GM12878 (cell line): ENCODE results near the gene MAPKAPK3. TPM values are rescaled to one million over a fixed set of nuclear protein-coding genes. Genes with fewer than 3 reads are reported as not detected.

Experiments
- ATAC-seq: fragments of 200-7000 bp; cut with Tn5 transposase; 3 replicates; pipeline ENCODE4 v1.9.1; 2020; ENCODE audit warnings: mild to moderate bottlenecking, moderate library complexity
- BruUV-seq: library from RNA; stranded (reverse); fragments of 400-500 nt; replicated peaks from 2 replicates; lab custom pipeline; 2021; lab: Mats Ljungman, UMichigan
- CTCF ChIA-PET: fragments of 300-600 bp; sonication (Branson Sonifier 250); formaldehyde crosslinking; extraction: SDS; loops from one replicate; lab custom pipeline; 2021; ENCODE audit warnings: inconsistent platforms; lab: Yijun Ruan, JAX
- POLR2A ChIA-PET: fragments of 350-600 bp; formaldehyde crosslinking; extraction: SDS; loops from one replicate; lab custom pipeline; 2021; ENCODE audit warnings: inconsistent platforms; lab: Charles Lee
- RAD21 ChIA-PET: fragments of 300-600 bp; sonication (Branson Sonifier 250); formaldehyde crosslinking; loops from one replicate; lab custom pipeline; 2023; ENCODE audit warnings: antibody characterized with exemption; ENCODE audit not compliant: unreplicated experiment; lab: Charles Lee
- SMC1A ChIA-PET: fragments of 300-600 bp; sonication (Branson Sonifier 250); formaldehyde crosslinking; loops from one replicate; lab custom pipeline; 2023; ENCODE audit not compliant: unreplicated experiment, uncharacterized antibody; lab: Charles Lee
- DNase-seq: peaks from one replicate; pipeline ENCODE4 v3.0.0-alpha.2; 2011; ENCODE audit warnings: low read depth, low spot score
- FAIRE-seq: peaks from 3 replicates; lab custom pipeline; 2011; peaks lifted over from hg19 to GRCh38; lab: Jason Lieb, UNC
- H2AFZ ChIP-seq: 2 replicates; pipeline ENCODE4 v1.6.0; 2011; ENCODE audit warnings: low read depth, low read length, control low read depth; ENCODE audit not compliant: control insufficient read depth
- H3K27ac ChIP-seq: 2 replicates; pipeline ENCODE4 v1.5.1; 2011; ENCODE audit warnings: control low read depth; ENCODE audit not compliant: control insufficient read depth, insufficient read depth
- H3K27me3 ChIP-seq, 2 experiments: replicated peaks in 1 of 2; 2 replicates each; pipeline versions ENCODE4 v1.6.0 to v1.6.1; 2011; ENCODE audit warnings: low read length in 1 of 2; ENCODE audit not compliant: control insufficient read depth in 2 of 2, insufficient read depth in 2 of 2
- H3K36me3 ChIP-seq, 2 experiments: 2 replicates each; pipeline ENCODE4 v1.5.1; 2011; ENCODE audit warnings: low read length in 1 of 2; ENCODE audit not compliant: control insufficient read depth in 2 of 2, insufficient read depth in 2 of 2
- H3K4me1 ChIP-seq: 2 replicates; pipeline ENCODE4 v1.6.1; 2011; ENCODE audit warnings: mild to moderate bottlenecking, low read length, moderate library complexity, mixed read lengths; ENCODE audit not compliant: control insufficient read depth, insufficient read depth
- H3K4me2 ChIP-seq: 2 replicates; pipeline ENCODE4 v1.6.0; 2011; ENCODE audit warnings: control low read depth; ENCODE audit not compliant: control insufficient read depth, insufficient read depth
- H3K4me3 ChIP-seq: fragments of 200-600 bp; sonication (generic); 2 replicates; pipeline ENCODE4 v1.5.1; 2016
- H3K79me2 ChIP-seq: 2 replicates; pipeline ENCODE4 v1.6.0; 2011; ENCODE audit warnings: low read length; ENCODE audit not compliant: control insufficient read depth, insufficient read depth
- H3K9ac ChIP-seq: 2 replicates; pipeline ENCODE4 v1.8.0; 2011; ENCODE audit warnings: low read length, control low read depth, mixed read lengths; ENCODE audit not compliant: control insufficient read depth, insufficient read depth
- H3K9me3 ChIP-seq: replicated peaks from 3 replicates; pipeline ENCODE4 v1.5.1; 2011; ENCODE audit warnings: mild to moderate bottlenecking, low read length; ENCODE audit not compliant: control insufficient read depth, insufficient read depth
- H4K20me1 ChIP-seq: 2 replicates; pipeline ENCODE4 v1.6.0; 2011; ENCODE audit not compliant: control insufficient read depth, insufficient read depth
- CBX3 ChIP-seq: fragments of 200-600 bp; sonication (generic); IDR thresholded peaks from 2 replicates; pipeline ENCODE4 v1.6.1; 2016; ENCODE audit warnings: low read depth, borderline replicate concordance
- CEBPB ChIP-seq, 2 experiments: fragments of 150-350 bp in 1 of 2; IDR thresholded peaks; 2 replicates each; pipeline ENCODE4 v1.6.1; 2012 to 2014; ENCODE audit warnings: low read depth in 2 of 2, low read length in 2 of 2, borderline replicate concordance in 1 of 2, inconsistent platforms in 1 of 2
- CTCF ChIP-seq, 3 experiments: IDR thresholded peaks in 2 of 3; conservative IDR thresholded peaks in 1 of 3; 2 replicates each; pipeline ENCODE4 v1.5.1; 2011; ENCODE audit warnings: low read depth in 3 of 3, low read length in 3 of 3, mild to moderate bottlenecking in 3 of 3, control low read depth in 2 of 3, moderate library complexity in 2 of 3, inconsistent platforms in 1 of 3, mixed read lengths in 1 of 3; ENCODE audit not compliant: control insufficient read depth in 2 of 3, insufficient read depth in 1 of 3; ENCODE audit errors: extremely low read depth in 1 of 3
- E2F4 ChIP-seq: IDR thresholded peaks from 2 replicates; pipeline ENCODE4 v1.6.1; 2012; ENCODE audit warnings: low read depth, low read length, improper control_type of control experiment
- KAT2A ChIP-seq: conservative IDR thresholded peaks from 2 replicates; pipeline ENCODE4 v1.6.1; 2011; ENCODE audit warnings: low read depth, low read length; ENCODE audit not compliant: control insufficient read depth
- MEF2B ChIP-seq: fragments of 450-650 bp; IDR thresholded peaks from 2 replicates; pipeline ENCODE4 v1.6.1; 2018; ENCODE audit warnings: mild to moderate bottlenecking, moderate library complexity; ENCODE audit not compliant: partially characterized antibody, poor library complexity, severe bottlenecking
- MYC ChIP-seq: IDR thresholded peaks from 2 replicates; pipeline ENCODE4 v1.6.1; 2011; ENCODE audit warnings: mild to moderate bottlenecking, low read length, moderate library complexity, inconsistent platforms; ENCODE audit not compliant: insufficient read depth, insufficient replicate concordance, insufficient read length, severe bottlenecking
- NFXL1 ChIP-seq: fragments of 450-650 bp; IDR thresholded peaks from 2 replicates; pipeline ENCODE4 v1.6.1; 2017; ENCODE audit warnings: antibody characterized with exemption, mild to moderate bottlenecking, borderline replicate concordance
- NR2F1 ChIP-seq: fragments of 450-650 bp; conservative IDR thresholded peaks from 2 replicates; pipeline ENCODE4 v1.6.1; 2017; ENCODE audit warnings: mild to moderate bottlenecking
- PAX8 ChIP-seq: fragments of 450-650 bp; IDR thresholded peaks from 2 replicates; pipeline ENCODE4 v1.6.1; 2017; ENCODE audit warnings: mild to moderate bottlenecking, moderate library complexity
- RAD21 ChIP-seq: IDR thresholded peaks from 2 replicates; pipeline ENCODE4 v1.6.1; 2011; ENCODE audit warnings: mild to moderate bottlenecking, low read depth, low read length, moderate library complexity; ENCODE audit not compliant: insufficient read depth
- SMC3 ChIP-seq: IDR thresholded peaks from 2 replicates; pipeline ENCODE4 v1.6.1; 2011; ENCODE audit warnings: low read length, improper control_type of control experiment, borderline replicate concordance
- SUPT20H ChIP-seq: IDR thresholded peaks from 2 replicates; pipeline ENCODE4 v1.6.1; 2011; ENCODE audit warnings: low read depth, mild to moderate bottlenecking, low read length, moderate library complexity, borderline replicate concordance; ENCODE audit not compliant: control insufficient read depth
- YY1 ChIP-seq: IDR thresholded peaks from 2 replicates; pipeline ENCODE4 v1.6.1; 2011; ENCODE audit warnings: low read depth, mild to moderate bottlenecking, low read length
- ZNF217 ChIP-seq: fragments of 450-650 bp; IDR thresholded peaks from 2 replicates; pipeline ENCODE4 v1.6.1; 2017; ENCODE audit warnings: antibody characterized with exemption, mild to moderate bottlenecking
- WGBS: methylation state at CpG from one replicate; pipeline ENCODE4 v1.1.6; 2016; ENCODE audit warnings: low lambda C conversion rate; ENCODE audit not compliant: insufficient replicate concordance, insufficient coverage; ENCODE audit errors: missing lambda C conversion rate; 5-methylcytosine and 5-hydroxymethylcytosine counted together
- in situ Hi-C: fragments of 300-500 bp; cut with MboI; formaldehyde crosslinking; loops from 9 replicates; pipeline ENCODE4 v1.14.3; 2018; ENCODE audit warnings: mixed read lengths
- intact Hi-C: fragments of 100-400 bp; cut with micrococcal nuclease; formaldehyde crosslinking; loops from one replicate; pipeline ENCODE4 v1.14.2; 2022; ENCODE audit not compliant: unreplicated experiment
- polyA plus RNA-seq, 11 experiments: library from polyadenylated mRNA; depleted of rRNA in 4 of 11; unstranded in 6 of 11; stranded (reverse) in 5 of 11; fragments of >200 nt; fragmentation: Nextera tagmentation in 4 of 11; fragmentation: Illumina TruSeq in 1 of 11; extraction: Ambion mirVana in 4 of 11; extraction: Trizol in 1 of 11; gene quantifications; 1 replicate in 1 of 11; 2 replicates in 10 of 11; pipeline versions ENCODE4 v1.2.1 to v1.2.3, GENCODE V29; 2011 to 2016; ENCODE audit warnings: inconsistent platforms in 2 of 11, missing spikeins in 2 of 11, low read depth in 1 of 11
- total RNA-seq, 4 experiments: library from RNA; depleted of rRNA in 3 of 4; stranded (reverse); fragments of >200 nt in 3 of 4; fragmentation: Illumina TruSeq in 1 of 4; extraction: Trizol in 1 of 4; gene quantifications; 2 replicates each; pipeline versions ENCODE4 v1.2.1 to v1.2.3, GENCODE V29; 2013 to 2021
- TF ChIP-seq, protein P1 (sequence below): IDR thresholded peaks from 2 replicates; pipeline ENCODE4 v1.6.1; 2011; ENCODE audit warnings: low read depth, low read length, improper control_type of control experiment, borderline replicate concordance

MAPKAPK3 gene
- total and polyA plus RNA-seq, 10 of the 15 experiments (the other 5 are each of a cell fraction or from before 2014, with no cell fraction given): 7.9 to 66.0 (median 39.0) TPM

GRCh38 chr3:50627407-50628051 lies 10.6 kb downstream of the MAPKAPK3 start:
- FAIRE-seq: no peak
- H3K27me3 ChIP-seq: no peaks in the 10 kb centered on the region
- BruUV-seq: no TSS peak
- H3K4me2 ChIP-seq: no peak overlapping the region
- no peaks in the 10 kb centered on the region for H3K79me2 ChIP-seq
- ChIA-PET CTCF (interaction anchor here (1.2 to 4.6 kb wide), 5 partner anchors 8 to 684 kb away, joined by 3 to 35 read pairs (median 8); partner anchors contain the start of gene MAPKAPK3), POLR2A (interaction anchor here (0.6 to 2.2 kb wide), 3 partner anchors 8 to 58 kb away, joined by 3 to 10 read pairs (median 4); partner anchors contain the start of gene HEMK1), SMC1A (interaction anchor here (0.6 to 2.1 kb wide), 6 partner anchors 8 to 745 kb away, joined by 3 to 10 read pairs (median 6); partner anchors contain the start of gene MAPKAPK3), RAD21 (interaction anchor here (2.0 to 3.8 kb wide), 3 partner anchors 10 to 25 kb away, joined by 4 to 19 read pairs (median 12); partner anchors contain the start of gene MAPKAPK3)
- no peaks in the 10 kb centered on the region for H3K9me3 ChIP-seq
- peaks cover 22% of the 10 kb centered on the region for H3K4me1 ChIP-seq
- intact Hi-C loops: no loop called here
- TF ChIP-seq CEBPB (IDR thresholded peaks at IDR 0.05; ENCODE audit: borderline replicate concordance in 1 of 2, low read depth in 2 of 2, low read length in 2 of 2) (no peak), E2F4 (no peak), CTCF (IDR thresholded peaks at IDR 0.05 in 2 of 3, conservative IDR thresholded peaks at IDR 0.05 in 1 of 3; ENCODE audit: control insufficient read depth in 2 of 3, extremely low read depth in 1 of 3, insufficient read depth in 1 of 3, low read depth in 3 of 3, low read length in 3 of 3) (peak; percentile 27 to 42 (median 37); a peak in 3 of 6 replicates), YY1 (peak; percentile 58; the same call in 1 of the 2 replicates), SMC3 (peak; percentile 10; the same call in 1 of the 2 replicates), PAX8 (no peak), NFXL1 (peak; percentile 84; the same call in 1 of the 2 replicates), NR2F1 (no peak), CBX3 (no peak), MYC (no peak), SUPT20H (no peak), ZNF217 (no peak), KAT2A (no peak), MEF2B (no peak), RAD21 (peak; percentile 61)
- TF ChIP-seq, protein P1, sequence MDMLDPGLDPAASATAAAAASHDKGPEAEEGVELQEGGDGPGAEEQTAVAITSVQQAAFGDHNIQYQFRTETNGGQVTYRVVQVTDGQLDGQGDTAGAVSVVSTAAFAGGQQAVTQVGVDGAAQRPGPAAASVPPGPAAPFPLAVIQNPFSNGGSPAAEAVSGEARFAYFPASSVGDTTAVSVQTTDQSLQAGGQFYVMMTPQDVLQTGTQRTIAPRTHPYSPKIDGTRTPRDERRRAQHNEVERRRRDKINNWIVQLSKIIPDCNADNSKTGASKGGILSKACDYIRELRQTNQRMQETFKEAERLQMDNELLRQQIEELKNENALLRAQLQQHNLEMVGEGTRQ: no peak
- no peak overlapping the region for H2AFZ ChIP-seq
- ATAC-seq: peak; percentile 55
- H3K36me3 ChIP-seq: peaks cover 0 to 4% of the 10 kb centered on the region in 2 experiments; a peak in 2 of 4 replicates
- H3K27ac ChIP-seq: no peak overlapping the region
- WGBS: 46% methylated on average over 6 of the region's 6 CpGs
- in situ Hi-C loops: no loop called here
- no peak overlapping the region for H3K9ac ChIP-seq
- DNase-seq: no peak
- no peaks in the 10 kb centered on the region for H4K20me1 ChIP-seq
- H3K4me3 ChIP-seq: no peak overlapping the region
